ENCODE data around the gene STEAP3. TPM values are rescaled to one million over a fixed set of nuclear protein-coding genes. Genes with fewer than 3 reads are reported as not detected.

Gene STEAP3
- total RNA-seq, 1 experiment from 2014 or later: 15.4 TPM

DNA sequence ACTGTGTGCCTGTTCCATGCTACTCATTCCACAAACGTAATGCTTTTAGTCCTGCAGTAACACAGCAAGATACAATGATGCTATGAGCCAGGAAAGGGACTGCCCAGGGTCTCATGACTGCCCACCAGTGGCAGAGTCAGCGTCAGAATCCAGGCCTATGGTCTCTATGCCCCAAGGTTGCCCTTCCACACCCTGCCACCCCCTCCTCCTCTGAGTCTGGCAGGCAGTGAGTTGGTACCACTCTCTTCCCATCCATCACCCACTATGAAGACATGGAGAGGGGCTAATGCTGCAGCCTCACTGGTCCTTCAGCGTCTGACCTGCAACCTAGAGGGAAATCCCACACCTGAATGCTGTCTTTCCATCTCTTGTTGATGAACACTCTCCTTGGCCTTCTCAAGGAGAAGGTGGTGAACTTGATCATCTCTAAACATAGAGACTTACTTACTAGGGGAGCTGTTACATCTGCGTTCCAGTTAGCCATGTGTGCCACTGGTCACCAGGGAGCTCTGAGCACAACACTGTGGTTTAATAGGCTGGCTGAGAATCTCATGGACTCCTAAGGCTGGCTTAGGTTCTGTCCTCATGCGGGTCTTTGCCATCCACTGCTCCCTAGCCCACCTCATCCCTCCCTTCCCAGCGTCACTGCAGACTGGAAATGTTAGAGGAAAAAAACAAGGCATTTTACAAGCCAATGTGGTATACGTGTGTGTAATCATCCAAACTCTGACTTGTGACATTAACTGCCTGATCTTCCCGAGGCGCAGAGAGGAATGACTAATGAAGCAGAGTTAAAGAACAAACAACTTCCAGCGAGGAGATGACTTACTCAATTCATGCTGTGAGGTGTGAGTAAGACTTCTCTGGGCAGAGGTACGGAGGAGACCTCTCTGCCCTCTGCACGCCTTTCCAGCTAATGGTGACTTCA is 28.8 kb downstream of the STEAP3 start:
- no peak overlapping the region for H3K4me3 Mint-ChIP-seq
- no peak overlapping the region for H3K4me2 ChIP-seq (ENCODE audit: insufficient read depth, insufficient read length, low read length)

More for the DNA sequence above, 28.8 kb downstream of the STEAP3 start:
- no peak overlapping the region for H2AFZ ChIP-seq (ENCODE audit: low read length)
- H3K4me1 Mint-ChIP-seq: peaks cover 57 to 68% of the 10 kb centered on the region in 2 experiments
- no peak overlapping the region for H2BK15ac ChIP-seq (ENCODE audit: low read depth, low read length)
- no peaks in the 10 kb centered on the region for H4K20me1 ChIP-seq (ENCODE audit: control insufficient read depth, insufficient read depth, insufficient read length)
- no peaks in the 10 kb centered on the region for H3K79me2 ChIP-seq (ENCODE audit: insufficient read depth, low read length)
- TF ChIP-seq, protein P1, sequence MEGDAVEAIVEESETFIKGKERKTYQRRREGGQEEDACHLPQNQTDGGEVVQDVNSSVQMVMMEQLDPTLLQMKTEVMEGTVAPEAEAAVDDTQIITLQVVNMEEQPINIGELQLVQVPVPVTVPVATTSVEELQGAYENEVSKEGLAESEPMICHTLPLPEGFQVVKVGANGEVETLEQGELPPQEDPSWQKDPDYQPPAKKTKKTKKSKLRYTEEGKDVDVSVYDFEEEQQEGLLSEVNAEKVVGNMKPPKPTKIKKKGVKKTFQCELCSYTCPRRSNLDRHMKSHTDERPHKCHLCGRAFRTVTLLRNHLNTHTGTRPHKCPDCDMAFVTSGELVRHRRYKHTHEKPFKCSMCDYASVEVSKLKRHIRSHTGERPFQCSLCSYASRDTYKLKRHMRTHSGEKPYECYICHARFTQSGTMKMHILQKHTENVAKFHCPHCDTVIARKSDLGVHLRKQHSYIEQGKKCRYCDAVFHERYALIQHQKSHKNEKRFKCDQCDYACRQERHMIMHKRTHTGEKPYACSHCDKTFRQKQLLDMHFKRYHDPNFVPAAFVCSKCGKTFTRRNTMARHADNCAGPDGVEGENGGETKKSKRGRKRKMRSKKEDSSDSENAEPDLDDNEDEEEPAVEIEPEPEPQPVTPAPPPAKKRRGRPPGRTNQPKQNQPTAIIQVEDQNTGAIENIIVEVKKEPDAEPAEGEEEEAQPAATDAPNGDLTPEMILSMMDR (conservative IDR thresholded peaks at IDR 0.05): no peak
- no peak overlapping the region for H4K91ac ChIP-seq (ENCODE audit: insufficient read length, low read depth, low read length)
- no peak overlapping the region for H4K8ac ChIP-seq (replicated peaks; ENCODE audit: insufficient read length, low read depth, low read length)
- no peak overlapping the region for H3K14ac ChIP-seq (ENCODE audit: insufficient read depth, low read length)
- no peak overlapping the region for H3K23ac ChIP-seq (ENCODE audit: insufficient read length, low read depth, low read length)
- H2BK120ac ChIP-seq (ENCODE audit: low read depth, low read length, poor library complexity, severe bottlenecking): no peak overlapping the region
- H2AK5ac ChIP-seq (ENCODE audit: insufficient read length, low read length): no peak overlapping the region
- no peak overlapping the region for H3K56ac ChIP-seq (ENCODE audit: insufficient read length, low read depth, low read length)
- H2BK20ac ChIP-seq (ENCODE audit: low read depth, low read length, poor library complexity, severe bottlenecking): no peak overlapping the region
- no peak overlapping the region for H2BK12ac ChIP-seq (ENCODE audit: insufficient read length, low read depth, low read length)
- no peaks in the 10 kb centered on the region for H3K79me1 ChIP-seq (ENCODE audit: insufficient read depth, low read depth, low read length, poor library complexity, severe bottlenecking)
- H3K9me3 Mint-ChIP-seq: no peaks in the 10 kb centered on the region
- WGBS (ENCODE audit: extremely low coverage, insufficient read length, low lambda C conversion rate): no CpG with 5 or more reads among the region's 12 CpGs
- DNase-seq: peak; percentile 15
- H3K36me3 Mint-ChIP-seq (ENCODE audit: insufficient read depth in 1 of 3, low read depth in 3 of 3): peaks cover 28 to 47% (median 29%) of the 10 kb centered on the region in 3 experiments
- no peaks in the 10 kb centered on the region for H3K9me3 ChIP-seq (ENCODE audit: control insufficient read depth, low read depth, low read length)
- no peak overlapping the region for H3K27ac ChIP-seq (ENCODE audit: insufficient read length, low read depth, low read length)
- H4K5ac ChIP-seq (ENCODE audit: insufficient read length, low read depth, low read length): no peak overlapping the region
- H3K4me1 ChIP-seq (ENCODE audit: insufficient read depth, low read length): no peaks in the 10 kb centered on the region; the same call in 1 of the 2 replicates
- no peak overlapping the region for H3K9ac ChIP-seq (ENCODE audit: extremely low read depth, insufficient read length, low read length)
- no peak overlapping the region for H2BK5ac ChIP-seq (ENCODE audit: insufficient read length, low read length)
- H3K27ac Mint-ChIP-seq: no peak overlapping the region
- H3K27me3 Mint-ChIP-seq (ENCODE audit: low read depth): no peaks in the 10 kb centered on the region
- H3K23me2 ChIP-seq (ENCODE audit: insufficient read length, low read depth, low read length, poor library complexity, severe bottlenecking): no peaks in the 10 kb centered on the region
- no peak overlapping the region for H3K4ac ChIP-seq (ENCODE audit: low read depth, low read length)
- H3K18ac ChIP-seq (ENCODE audit: insufficient read length, low read depth, low read length): no peak overlapping the region
- H3T11ph ChIP-seq (ENCODE audit: low read length): no peak overlapping the region
- no peaks in the 10 kb centered on the region for H3K27me3 ChIP-seq (ENCODE audit: insufficient read depth, low read length)
